ENCODE data around the gene CDC73. TPM values are rescaled to one million over a fixed set of nuclear protein-coding genes. Genes with fewer than 3 reads are reported as not detected.

Gene CDC73
- total RNA-seq, 4 donors from 2014 or later, result 45.4 to 66.9 (median 46.0) TPM

DNA sequence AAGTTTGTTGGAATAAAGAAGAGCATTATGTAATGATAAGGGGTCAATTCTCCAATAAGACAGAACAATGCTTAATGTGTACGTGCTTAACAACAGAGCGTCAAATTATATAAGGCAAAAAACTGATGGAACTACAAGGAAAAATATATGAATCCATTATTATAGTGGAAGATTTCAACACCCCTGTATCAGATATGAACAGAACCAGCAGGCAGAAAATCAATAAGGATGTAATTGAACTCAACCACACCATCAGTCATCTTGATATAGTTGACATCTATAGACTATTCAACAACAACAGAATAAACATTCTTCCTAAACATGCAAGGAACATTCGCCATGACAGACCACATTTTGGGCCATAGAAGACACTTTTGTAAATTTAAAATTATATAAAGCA is 3.6 kb upstream of the CDC73 start:
- H3K36me3 ChIP-seq, result no peaks in the 10 kb centered on the region

DNA sequence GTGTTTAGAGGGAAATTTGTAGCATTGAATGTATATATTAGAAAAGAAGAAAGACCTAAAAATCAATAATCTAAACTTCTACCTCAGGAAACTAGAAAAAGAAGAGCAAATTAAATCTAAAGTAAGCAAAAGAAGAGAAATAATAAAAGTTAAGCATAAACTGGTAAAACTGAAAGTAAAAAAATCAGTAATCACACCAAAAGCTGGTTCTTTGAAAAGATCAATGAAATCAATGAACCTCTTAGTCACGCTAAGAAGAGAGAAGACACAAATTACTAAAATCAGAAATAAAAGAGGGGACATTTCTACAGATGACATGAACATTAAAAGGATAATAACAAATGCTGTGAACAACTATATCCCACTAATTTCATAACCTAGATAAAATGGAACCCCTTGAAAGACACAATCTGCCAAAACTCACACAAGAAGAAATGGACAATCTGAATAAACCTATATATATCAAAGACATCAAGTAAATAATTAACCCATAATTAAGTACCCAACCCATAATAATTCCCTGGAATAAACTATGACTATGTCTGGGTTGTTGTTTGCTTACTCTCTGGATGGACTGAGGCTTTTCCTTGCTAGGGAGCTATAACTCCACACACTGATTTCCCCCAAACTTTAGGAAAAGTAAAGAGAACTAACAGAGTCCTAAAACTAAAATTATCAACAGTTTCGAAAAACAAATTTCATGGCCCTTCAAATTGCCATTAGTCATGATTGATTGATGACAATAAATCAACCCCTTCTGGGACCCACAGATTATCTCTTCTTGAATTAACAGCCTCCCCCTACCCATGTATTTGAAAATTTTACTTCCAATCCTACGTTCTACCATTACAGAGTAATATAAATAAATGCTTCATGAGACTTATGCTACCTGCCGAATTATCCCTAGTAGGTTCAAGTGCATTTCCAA is 2.8 kb upstream of the CDC73 start:
- WGBS, result 80% methylated on average over 4 of the region's 4 CpGs
- H3K27ac ChIP-seq (replicated peaks in 1 of 4), result no peak overlapping the region
- H3K9me3 ChIP-seq, result no peaks in the 10 kb centered on the region
- peaks cover 26 to 37% (median 34%) of the 10 kb centered on the region in 4 donors for H3K4me1 ChIP-seq
- no peaks in the 10 kb centered on the region for H3K36me3 ChIP-seq
- DNase-seq (ENCODE audit: extremely low spot score), result no peak
- TF ChIP-seq EP300 (IDR thresholded peaks at IDR 0.05), result no peak
- no peak for TF ChIP-seq POLR2A (IDR thresholded peaks at IDR 0.05; ENCODE audit: low read depth)
- TF ChIP-seq, protein P1, sequence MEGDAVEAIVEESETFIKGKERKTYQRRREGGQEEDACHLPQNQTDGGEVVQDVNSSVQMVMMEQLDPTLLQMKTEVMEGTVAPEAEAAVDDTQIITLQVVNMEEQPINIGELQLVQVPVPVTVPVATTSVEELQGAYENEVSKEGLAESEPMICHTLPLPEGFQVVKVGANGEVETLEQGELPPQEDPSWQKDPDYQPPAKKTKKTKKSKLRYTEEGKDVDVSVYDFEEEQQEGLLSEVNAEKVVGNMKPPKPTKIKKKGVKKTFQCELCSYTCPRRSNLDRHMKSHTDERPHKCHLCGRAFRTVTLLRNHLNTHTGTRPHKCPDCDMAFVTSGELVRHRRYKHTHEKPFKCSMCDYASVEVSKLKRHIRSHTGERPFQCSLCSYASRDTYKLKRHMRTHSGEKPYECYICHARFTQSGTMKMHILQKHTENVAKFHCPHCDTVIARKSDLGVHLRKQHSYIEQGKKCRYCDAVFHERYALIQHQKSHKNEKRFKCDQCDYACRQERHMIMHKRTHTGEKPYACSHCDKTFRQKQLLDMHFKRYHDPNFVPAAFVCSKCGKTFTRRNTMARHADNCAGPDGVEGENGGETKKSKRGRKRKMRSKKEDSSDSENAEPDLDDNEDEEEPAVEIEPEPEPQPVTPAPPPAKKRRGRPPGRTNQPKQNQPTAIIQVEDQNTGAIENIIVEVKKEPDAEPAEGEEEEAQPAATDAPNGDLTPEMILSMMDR (IDR thresholded peaks at IDR 0.05), result no peak
- no peak for TF ChIP-seq POLR2AphosphoS5 (IDR thresholded peaks at IDR 0.05)
- H3K4me3 ChIP-seq, result no peak overlapping the region
- H3K27me3 ChIP-seq, result no peaks in the 10 kb centered on the region
- intact Hi-C loops (cut with DNase I), result loop anchor here (10.0 kb wide), 1 partner anchor 514 kb away; no protein-coding TSS in a partner anchor

More for the DNA sequence above, 3.6 kb upstream of the CDC73 start:
- Histone ChIP-seq H3K4me1 (peaks cover 17 to 31% (median 29%) of the 10 kb centered on the region in 4 donors), H3K27ac (replicated peaks in 1 of 4) (no peak overlapping the region), H3K4me3 (no peak overlapping the region), H3K27me3 (no peaks in the 10 kb centered on the region), H3K9me3 (no peaks in the 10 kb centered on the region)
- intact Hi-C loops (cut with DNase I), result loop anchor here (10.0 kb wide), 1 partner anchor 513 kb away; no protein-coding TSS in a partner anchor
- TF ChIP-seq POLR2AphosphoS5 (IDR thresholded peaks at IDR 0.05) (no peak), EP300 (IDR thresholded peaks at IDR 0.05) (no peak), POLR2A (IDR thresholded peaks at IDR 0.05; ENCODE audit: low read depth) (no peak)
- TF ChIP-seq, protein P1 (IDR thresholded peaks at IDR 0.05), result no peak
- 82% methylated on average over 3 of the region's 3 CpGs for WGBS
- DNase-seq (ENCODE audit: extremely low spot score), result no peak

DNA sequence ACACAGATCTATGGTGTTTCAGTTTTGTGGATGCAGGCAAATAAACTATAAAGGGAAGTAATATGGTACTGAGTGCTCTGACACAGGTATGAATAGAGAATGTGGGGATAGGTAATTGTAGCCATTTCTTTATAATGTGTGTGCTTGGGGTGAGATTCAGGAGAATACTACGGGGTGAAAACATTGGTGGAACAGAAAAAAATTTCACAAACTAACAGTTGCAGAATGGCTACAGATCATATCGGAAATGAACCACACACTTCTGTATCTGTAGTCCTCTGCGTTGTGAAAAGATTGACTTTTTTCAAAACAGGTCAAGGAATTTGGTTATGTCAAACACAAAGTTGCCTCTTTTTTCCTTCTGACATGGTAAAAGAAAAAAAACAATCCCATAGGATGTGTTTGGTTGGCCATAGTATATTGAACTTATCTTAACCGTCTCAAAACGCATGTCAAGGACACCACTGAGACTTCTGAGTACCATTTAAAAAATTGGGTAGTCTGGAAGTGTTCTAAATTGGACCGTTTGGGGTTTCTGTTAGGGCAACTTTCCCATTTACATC is 1.1 kb upstream of the CDC73 start:
- no peaks in the 10 kb centered on the region for H3K27me3 ChIP-seq
- peaks cover under 1 to 8% (median 7%) of the 10 kb centered on the region in 4 donors for H3K36me3 ChIP-seq
- 81% methylated on average over 6 of the region's 6 CpGs for WGBS
- intact Hi-C loops (cut with DNase I), result loop anchor here (1.0 to 10.0 kb wide), 4 partner anchors 15 to 646 kb away; partner anchors contain the start of genes GLRX2, RGS2, RO60 and UCHL5
- H3K9me3 ChIP-seq, result no peaks in the 10 kb centered on the region
- peak overlapping the region in 2 of 4 donors; percentile 94 to 97 for H3K27ac ChIP-seq (replicated peaks in 1 of 4)
- H3K4me1 ChIP-seq, result peaks cover 35 to 43% (median 39%) of the 10 kb centered on the region in 4 donors
- TF ChIP-seq POLR2A (IDR thresholded peaks at IDR 0.05; ENCODE audit: low read depth), result no peak
- TF ChIP-seq POLR2AphosphoS5 (IDR thresholded peaks at IDR 0.05), result no peak
- TF ChIP-seq EP300 (IDR thresholded peaks at IDR 0.05), result no peak
- TF ChIP-seq, protein P1 (IDR thresholded peaks at IDR 0.05), result no peak
- H3K4me3 ChIP-seq, result peak overlapping the region; percentile 81 to 91 (median 82)
- no peak for DNase-seq (ENCODE audit: extremely low spot score)

DNA sequence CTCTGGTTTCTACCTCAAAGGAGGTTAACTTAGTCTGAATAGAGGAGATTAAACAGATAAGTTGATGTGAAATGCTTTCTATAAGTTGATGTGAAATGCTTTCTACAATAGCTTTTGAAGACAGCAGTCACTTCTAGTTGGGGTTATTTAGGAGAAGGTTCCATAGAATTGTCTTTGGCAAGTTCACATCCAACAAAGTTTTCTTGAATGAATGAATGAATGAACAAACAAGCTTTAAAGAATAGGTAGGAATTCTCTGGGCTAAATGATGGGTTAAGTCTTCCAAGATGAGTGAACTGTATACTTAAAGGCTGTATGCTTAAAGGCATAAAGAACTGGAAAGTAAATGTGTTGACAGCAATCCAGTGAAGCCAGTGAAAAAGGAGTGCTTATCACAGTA is 1.9 kb downstream of the CDC73 start:
- H3K4me3 ChIP-seq, result peak overlapping the region in 3 of 4 donors; percentile 12 to 91 (median 81)
- DNase-seq (ENCODE audit: extremely low spot score), result no peak
- intact Hi-C loops (cut with DNase I), result loop anchor here (10.0 kb wide), 2 partner anchors 319 to 649 kb away; partner anchors contain the start of gene RGS2
- no peaks in the 10 kb centered on the region for H3K27me3 ChIP-seq
- H3K9me3 ChIP-seq, result no peaks in the 10 kb centered on the region
- H3K4me1 ChIP-seq, result peaks cover 29 to 56% (median 52%) of the 10 kb centered on the region in 4 donors
- no peak overlapping the region for H3K27ac ChIP-seq (replicated peaks in 1 of 4)
- TF ChIP-seq POLR2AphosphoS5 (IDR thresholded peaks at IDR 0.05) (no peak), EP300 (IDR thresholded peaks at IDR 0.05) (no peak), POLR2A (IDR thresholded peaks at IDR 0.05; ENCODE audit: low read depth) (no peak)
- TF ChIP-seq, protein P1 (IDR thresholded peaks at IDR 0.05), result no peak
- peaks cover 9 to 28% (median 11%) of the 10 kb centered on the region in 4 donors for H3K36me3 ChIP-seq
